NCI-H69 (cell line): ENCODE measurements around the gene FNIP1.
"Not testable (repeated sequence)": the region's sequence is repeated elsewhere in the genome, so short reads cannot be mapped to it uniquely, and the experiment has no call there.

Source experiments
- DNase-seq: peaks from one replicate; lab custom pipeline; 2025; lab: John Stamatoyannopoulos, UW

FNIP1 gene

GRCh38 chr5:131786900-131787692, 9.7 kb downstream of the FNIP1 start:
- DNase-seq = no peak

GRCh38 chr5:131786036-131786435, 10.8 kb downstream of the FNIP1 start:
- no peak for DNase-seq

GRCh38 chr5:131783874-131784273, 12.9 kb downstream of the FNIP1 start:
- DNase-seq = peak; percentile 41

- no peak for DNase-seq
These were observed 13.5 kb downstream of the FNIP1 start for GRCh38 chr5:131783357-131783756.

GRCh38 chr5:131782717-131783116, 14.1 kb downstream of the FNIP1 start:
- no peak for DNase-seq

GRCh38 chr5:131778141-131778540, 18.7 kb downstream of the FNIP1 start:
- DNase-seq = not testable (repeated sequence)

DNA sequence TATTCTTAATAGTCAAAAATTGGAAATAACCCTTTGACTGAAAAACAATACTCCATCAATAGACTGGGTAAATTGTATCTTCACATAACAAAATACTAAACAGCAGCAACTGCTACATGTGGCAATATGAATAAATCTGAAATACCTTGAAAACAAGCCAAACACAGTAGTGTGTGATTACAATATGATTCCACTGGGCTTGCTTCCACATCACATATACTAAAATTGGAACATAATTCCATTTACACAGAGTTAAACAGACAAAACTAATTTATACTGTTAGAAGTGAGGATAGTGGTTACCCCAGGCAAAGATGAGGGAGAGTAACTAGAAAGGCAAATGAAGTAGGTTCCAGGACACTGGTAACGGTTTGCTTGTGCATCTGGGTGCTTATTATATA, 20.4 kb downstream of the FNIP1 start:
- DNase-seq = no peak

DNA sequence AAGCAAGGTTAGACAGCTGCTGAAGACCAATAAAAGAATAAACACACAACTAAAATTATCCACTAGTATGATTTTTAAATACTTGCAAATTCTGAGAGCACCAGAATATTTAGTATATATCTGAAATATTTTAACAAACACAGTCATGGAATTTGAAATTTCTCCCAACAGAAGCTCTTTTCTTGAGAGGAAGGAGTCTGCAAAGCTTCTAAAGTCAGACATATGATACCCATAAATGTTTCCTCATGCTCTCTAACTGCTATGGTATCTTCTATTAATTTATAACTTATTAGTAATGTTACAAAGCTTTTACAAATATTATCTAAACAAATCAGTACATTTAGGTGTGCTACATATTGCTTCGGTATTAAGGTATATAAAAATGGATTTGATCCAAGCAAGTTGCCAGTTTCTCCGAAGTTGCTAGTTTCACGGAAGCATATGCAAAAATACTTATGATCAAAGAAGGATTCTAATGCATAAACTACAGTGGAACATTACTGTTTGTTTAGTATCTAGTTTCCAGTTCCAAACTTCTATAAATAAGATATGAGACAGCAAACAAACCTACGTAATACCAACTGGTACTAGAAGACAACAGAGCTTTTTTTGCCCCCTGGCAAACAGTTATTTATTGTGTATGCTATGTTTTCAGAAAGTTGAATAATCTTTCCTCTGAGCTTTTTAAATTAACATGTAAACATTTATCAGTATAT, 22.0 kb downstream of the FNIP1 start:
- peak; percentile 16 for DNase-seq

DNA sequence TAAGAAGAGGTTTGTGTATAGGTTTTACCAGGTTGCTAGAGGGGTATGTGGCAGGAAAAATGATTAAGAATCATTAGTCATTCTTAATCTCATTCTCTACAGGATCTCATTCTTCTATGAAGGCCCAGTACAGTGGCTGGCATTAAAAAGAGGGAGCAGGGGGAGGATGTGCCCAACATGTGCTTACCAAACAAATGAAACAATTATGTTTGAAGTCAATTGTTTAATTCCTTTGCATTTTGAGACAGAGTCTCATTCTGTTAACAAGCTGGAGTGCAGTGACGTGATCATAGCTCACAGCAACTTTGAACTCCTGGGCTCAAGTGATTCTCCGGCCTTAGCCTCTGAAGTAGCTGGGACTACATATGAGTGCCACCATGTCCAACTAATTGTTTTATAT, 23.0 kb downstream of the FNIP1 start:
- no peak for DNase-seq

DNA sequence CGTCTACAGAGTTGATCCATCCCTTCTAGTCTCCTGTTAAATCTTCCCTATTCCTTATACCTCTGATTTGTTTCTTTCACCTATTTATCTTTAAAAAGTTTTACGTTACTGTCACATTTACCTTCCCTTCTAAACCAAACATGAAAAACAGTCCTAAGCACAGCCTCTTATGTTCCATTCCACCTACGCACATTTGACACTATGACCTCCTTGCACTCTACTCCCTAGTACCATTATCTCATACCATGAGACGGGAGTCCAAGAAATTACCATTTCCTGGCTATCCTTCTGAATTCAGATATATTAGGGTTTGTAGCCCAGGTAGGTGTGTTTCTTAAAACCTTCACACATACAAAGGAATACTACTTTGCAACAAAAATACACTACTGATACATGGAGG, 25.1 kb downstream of the FNIP1 start:
- no peak for DNase-seq

- DNase-seq = no peak
These were observed 26.9 kb downstream of the FNIP1 start for GRCh38 chr5:131769961-131770360.

- DNase-seq = no peak
These were observed 27.5 kb downstream of the FNIP1 start for GRCh38 chr5:131769336-131769735.

GRCh38 chr5:131767891-131768290, 28.9 kb downstream of the FNIP1 start:
- DNase-seq = no peak

DNA sequence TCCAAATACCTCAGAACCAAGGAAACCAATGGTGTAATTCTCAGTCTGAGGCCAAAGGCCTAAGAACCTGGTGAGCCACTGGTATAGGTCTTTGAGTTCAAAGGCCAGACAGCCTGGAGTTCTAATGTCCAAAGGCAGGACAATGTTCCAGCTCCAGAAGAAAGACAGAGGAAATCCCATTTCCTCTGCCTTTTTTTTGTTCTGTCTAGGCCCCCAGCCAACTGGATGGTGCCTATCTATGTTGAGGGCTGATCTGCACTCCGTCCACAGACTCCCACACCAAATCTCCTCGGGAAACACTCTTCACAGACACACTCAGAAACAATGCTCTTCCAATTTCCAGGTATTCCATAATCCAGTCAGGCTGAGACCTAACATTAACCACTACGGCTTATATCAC, 30.1 kb downstream of the FNIP1 start:
- DNase-seq = no peak

DNA sequence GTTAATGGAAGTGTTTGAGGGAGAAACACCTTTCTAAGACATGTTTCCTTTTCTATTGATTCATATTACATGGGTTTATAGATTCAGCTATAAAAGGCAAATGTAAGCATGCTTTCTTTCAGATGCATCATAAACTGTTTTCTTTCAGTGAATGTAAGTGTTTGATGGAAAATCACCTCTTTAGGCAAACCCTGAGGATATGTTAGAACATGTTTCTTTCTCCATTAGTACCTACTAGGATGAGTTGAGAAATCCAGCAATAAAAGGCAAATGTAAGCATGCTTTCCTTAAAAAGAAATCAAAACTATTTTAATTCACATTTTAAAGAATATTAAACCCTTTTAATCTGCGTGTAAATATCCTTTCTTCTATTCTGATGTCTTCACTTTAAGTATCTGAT, 31.6 kb downstream of the FNIP1 start:
- DNase-seq = no peak

GRCh38 chr5:131763968-131764367, 32.8 kb downstream of the FNIP1 start:
- no peak for DNase-seq

- DNase-seq = no peak
These were observed 36.0 kb downstream of the FNIP1 start for GRCh38 chr5:131760793-131761192.

- DNase-seq = no peak
These were observed 37.1 kb downstream of the FNIP1 start for GRCh38 chr5:131759704-131760103.

DNA sequence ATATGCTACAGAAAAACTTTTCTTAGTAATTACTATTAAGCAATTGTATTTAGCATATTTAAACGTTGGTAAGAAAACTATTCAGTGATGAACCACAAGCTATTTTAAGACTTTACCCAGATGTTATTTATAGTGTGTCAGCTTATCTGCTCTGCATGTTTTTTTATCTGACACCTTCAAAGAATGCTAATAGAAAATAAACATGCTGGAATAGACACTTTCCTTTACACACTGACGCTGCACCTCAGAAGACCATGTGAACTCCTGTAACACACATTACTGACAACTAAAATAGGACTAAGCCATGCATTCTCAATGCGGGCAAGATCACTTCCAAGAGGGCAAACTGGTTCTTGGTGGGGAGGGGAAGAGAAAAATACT, 38.3 kb downstream of the FNIP1 start:
- DNase-seq = no peak

GRCh38 chr5:131757830-131758519, 38.8 kb downstream of the FNIP1 start:
- DNase-seq = no peak

GRCh38 chr5:131756942-131757341, 39.9 kb downstream of the FNIP1 start:
- no peak for DNase-seq

DNA sequence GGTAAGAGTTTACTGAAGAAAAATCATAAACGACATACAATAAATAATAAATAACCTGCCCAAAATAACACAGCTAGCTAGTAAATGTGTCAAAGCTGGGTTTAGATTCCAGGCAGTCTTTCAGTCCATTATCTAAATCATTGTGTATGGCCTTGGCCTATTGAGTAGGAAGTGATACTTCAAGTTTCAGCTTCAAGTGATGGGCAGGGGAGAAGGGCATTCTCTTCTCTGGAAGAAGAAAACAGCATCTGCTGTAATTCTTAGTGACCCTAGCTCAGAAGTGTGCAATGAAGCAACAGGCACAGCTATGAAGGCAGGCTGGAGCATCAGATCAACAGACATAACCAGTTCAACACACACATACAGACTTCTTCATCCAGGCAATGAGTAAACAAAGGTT, 42.5 kb downstream of the FNIP1 start:
- DNase-seq = no peak

- DNase-seq = no peak
These were observed 45.3 kb downstream of the FNIP1 start for GRCh38 chr5:131751506-131751905.
